B cell (primary cell): Measurements from ENCODE around the gene CYP4F11. TPM values are rescaled to one million over a fixed set of nuclear protein-coding genes. Genes with fewer than 3 reads are reported as not detected.

ENCODE experiments used
- ATAC-seq: fragments of 200-7000 bp; cut with Tn5 transposase; one replicate; pipeline ENCODE4 v1.10.0; 2021; ENCODE audit warnings: low read depth, mild to moderate bottlenecking, moderate number of reproducible peaks, moderate library complexity
- CTCF ChIA-PET: fragments of 350-600 bp; sonication (Branson Sonifier 250); formaldehyde crosslinking; loops from one replicate; lab custom pipeline; 2021; ENCODE audit warnings: antibody characterized with exemption, inconsistent platforms; lab: Charles Lee
- POLR2A ChIA-PET: fragments of 350-600 bp; sonication (Branson Sonifier 250); formaldehyde crosslinking; loops from one replicate; lab custom pipeline; 2021; ENCODE audit warnings: antibody characterized with exemption; lab: Charles Lee
- DNase-seq: peaks from one replicate; pipeline ENCODE4 v3.0.0; 2013
- H2AFZ ChIP-seq: 2 replicates; pipeline ENCODE4 v1.6.1; 2012; ENCODE audit warnings: mild to moderate bottlenecking, low read depth, low read length; ENCODE audit not compliant: insufficient read depth, poor library complexity, severe bottlenecking
- H3K27ac ChIP-seq, 2 donors: 1 replicate in 1 of 2; 2 replicates in 1 of 2; pipeline ENCODE4 v1.5.1; 2012 to 2013; ENCODE audit warnings: low read length in 2 of 2, mild to moderate bottlenecking in 2 of 2, moderate library complexity in 1 of 2
- H3K27me3 ChIP-seq, 4 experiments: fragments of 200-600 bp in 1 of 4; sonication (generic) in 1 of 4; replicated peaks in 1 of 4; 1 replicate in 2 of 4; 2 replicates in 2 of 4; pipeline versions ENCODE4 v1.6.1 to v1.7.0; 2013 to 2016; ENCODE audit warnings: low read length in 3 of 4, mild to moderate bottlenecking in 2 of 4, mixed read lengths in 1 of 4, moderate library complexity in 1 of 4; ENCODE audit not compliant: insufficient read depth in 4 of 4, control insufficient read depth in 3 of 4; ENCODE audit errors: control extremely low read depth in 1 of 4
- H3K36me3 ChIP-seq, 2 experiments: replicated peaks in 1 of 2; 1 replicate in 1 of 2; 2 replicates in 1 of 2; pipeline versions ENCODE4 v1.6.1 to v1.7.1; 2013; ENCODE audit warnings: low read length in 1 of 2; ENCODE audit not compliant: insufficient read depth in 2 of 2, control insufficient read depth in 1 of 2; ENCODE audit errors: control extremely low read depth in 1 of 2, extremely low read depth in 1 of 2
- H3K4me1 ChIP-seq, 2 donors: fragments of 200-600 bp in 1 of 2; sonication (generic) in 1 of 2; 1 replicate in 1 of 2; 2 replicates in 1 of 2; pipeline versions ENCODE4 v1.5.1 to v1.6.1; 2013 to 2017; ENCODE audit warnings: low read length in 2 of 2; ENCODE audit not compliant: control insufficient read depth in 2 of 2, insufficient read depth in 2 of 2
- H3K4me2 ChIP-seq: replicated peaks from 2 replicates; pipeline ENCODE3; 2012; ENCODE audit warnings: mild to moderate bottlenecking, low read depth, low read length; ENCODE audit not compliant: poor library complexity, severe bottlenecking
- H3K4me3 ChIP-seq, 5 experiments: fragments of 200-600 bp in 1 of 5; sonication (generic) in 1 of 5; 1 replicate in 3 of 5; 2 replicates in 2 of 5; pipeline versions ENCODE4 v1.5.1 to v1.7.0; 2011 to 2016; ENCODE audit warnings: low read length in 4 of 5, mild to moderate bottlenecking in 4 of 5, low read depth in 2 of 5, control low read depth in 1 of 5, moderate library complexity in 1 of 5; ENCODE audit not compliant: insufficient read depth in 1 of 5; ENCODE audit errors: control extremely low read depth in 1 of 5, extremely low read depth in 1 of 5
- H3K79me2 ChIP-seq: fragments of 200-600 bp; sonication (generic); one replicate; pipeline ENCODE4 v1.6.0; 2016; ENCODE audit warnings: low read length; ENCODE audit not compliant: control insufficient read depth, insufficient read depth
- H3K9ac ChIP-seq: fragments of 200-600 bp; sonication (generic); 2 replicates; pipeline ENCODE4 v1.6.1; 2017; ENCODE audit warnings: mild to moderate bottlenecking, low read length, moderate library complexity
- H3K9me3 ChIP-seq, 3 donors: one replicate each; pipeline versions ENCODE4 v1.6.1 to v1.7.1; 2013; ENCODE audit warnings: low read length in 2 of 3; ENCODE audit not compliant: control insufficient read depth in 2 of 3, insufficient read depth in 1 of 3; ENCODE audit errors: control extremely low read depth in 1 of 3
- H4K20me1 ChIP-seq: 2 replicates; pipeline ENCODE4 v1.6.0; 2012; ENCODE audit warnings: mild to moderate bottlenecking, low read length; ENCODE audit not compliant: insufficient read depth, control insufficient read depth, poor library complexity, severe bottlenecking
- H3K27ac Mint-ChIP-seq: one replicate; pipeline ENCODE4 v1.8.0; 2021; ENCODE audit warnings: mixed read lengths
- H3K27me3 Mint-ChIP-seq: one replicate; pipeline ENCODE4 v1.8.0; 2021; ENCODE audit warnings: mixed read lengths
- H3K4me1 Mint-ChIP-seq: one replicate; pipeline ENCODE4 v1.8.0; 2021; ENCODE audit warnings: mixed read lengths
- H3K4me3 Mint-ChIP-seq: one replicate; pipeline ENCODE4 v1.8.0; 2021; ENCODE audit warnings: mixed read lengths
- H3K9me3 Mint-ChIP-seq: one replicate; pipeline ENCODE4 v1.8.0; 2022; ENCODE audit warnings: mixed read lengths; ENCODE audit not compliant: insufficient read depth
- CTCF ChIP-seq: fragments of 200-600 bp; IDR thresholded peaks from one replicate; pipeline ENCODE4 v1.8.0; 2022; ENCODE audit warnings: antibody characterized with exemption, mild to moderate bottlenecking
- EZH2 ChIP-seq: IDR thresholded peaks from 2 replicates; pipeline ENCODE4 v1.6.1; 2012; ENCODE audit warnings: borderline replicate concordance, low read depth, mild to moderate bottlenecking, moderate library complexity, low read length; ENCODE audit not compliant: insufficient read depth, poor library complexity, severe bottlenecking
- WGBS: methylation state at CpG from one replicate; pipeline ENCODE4 v1.1.5; 2013; ENCODE audit warnings: missing lambda C conversion rate; ENCODE audit not compliant: insufficient coverage; 5-methylcytosine and 5-hydroxymethylcytosine counted together
- intact Hi-C: fragments of 100-400 bp; cut with micrococcal nuclease; formaldehyde crosslinking; loops from one replicate; pipeline ENCODE4 v1.10.0; 2022
- polyA plus RNA-seq: library from polyadenylated mRNA; depleted of rRNA; stranded (reverse); fragments of >200 nt; gene quantifications from 2 replicates; pipeline ENCODE4 v1.2.3, GENCODE V29; 2012
- total RNA-seq, 2 donors: library from RNA; stranded (reverse); fragments of 120-200 nt in 1 of 2; gene quantifications; 1 replicate in 1 of 2; 2 replicates in 1 of 2; pipeline versions ENCODE4 v1.2.3 to v1.2.4, GENCODE V29; 2013 to 2022

The CYP4F11 gene
- total and polyA plus RNA-seq, 2 donors (not counting 1 experiment from before 2014, with no cell fraction given), result not detected

GRCh38 chr19:15919243-15919642 is 15.1 kb downstream of the CYP4F11 start:
- no peak overlapping the region for H3K4me3 Mint-ChIP-seq
- TF ChIP-seq CTCF, result no peak
- no peak for TF ChIP-seq EZH2
- no peak overlapping the region for H3K27ac Mint-ChIP-seq
- ATAC-seq (no peak), DNase-seq (no peak)
- Histone ChIP-seq H3K9me3 (peaks cover 2 to 9% (median 6%) of the 10 kb centered on the region in 3 donors), H3K9ac (no peak overlapping the region), H3K36me3 (no peaks in the 10 kb centered on the region), H3K4me1 (no peaks in the 10 kb centered on the region), H4K20me1 (no peaks in the 10 kb centered on the region), H2AFZ (no peak overlapping the region), H3K79me2 (no peaks in the 10 kb centered on the region), H3K27me3 (peaks cover 0 to 9% (median 2%) of the 10 kb centered on the region in 4 experiments), H3K4me2 (no peak overlapping the region), H3K4me3 (no peak overlapping the region), H3K27ac (no peak overlapping the region)
- peaks cover 4% of the 10 kb centered on the region for H3K4me1 Mint-ChIP-seq
- H3K9me3 Mint-ChIP-seq, result peaks cover 3% of the 10 kb centered on the region
- WGBS, result 69% methylated on average over 2 of the region's 4 CpGs
- ChIA-PET POLR2A (no interaction called here), CTCF (no interaction called here)
- H3K27me3 Mint-ChIP-seq, result peaks cover 52% of the 10 kb centered on the region
- intact Hi-C loops, result no loop called here

- Histone ChIP-seq H3K4me2 (no peak overlapping the region), H3K79me2 (no peaks in the 10 kb centered on the region), H3K27ac (no peak overlapping the region), H4K20me1 (no peaks in the 10 kb centered on the region), H3K4me3 (no peak overlapping the region), H3K4me1 (no peaks in the 10 kb centered on the region), H3K36me3 (no peaks in the 10 kb centered on the region), H2AFZ (no peak overlapping the region), H3K9ac (no peak overlapping the region), H3K9me3 (peaks cover 2 to 16% (median 9%) of the 10 kb centered on the region in 3 donors), H3K27me3 (peaks cover 0 to 28% (median 15%) of the 10 kb centered on the region in 4 experiments)
- Mint-ChIP-seq H3K9me3 (peaks cover 4% of the 10 kb centered on the region), H3K4me3 (no peak overlapping the region), H3K27ac (no peak overlapping the region), H3K27me3 (peaks cover 45% of the 10 kb centered on the region), H3K4me1 (peaks cover 5% of the 10 kb centered on the region)
- WGBS, result no CpG with 5 or more reads among the region's 2 CpGs
- ChIA-PET CTCF (no interaction called here), POLR2A (no interaction called here)
- DNase-seq (no peak), ATAC-seq (no peak)
- intact Hi-C loops, result no loop called here
- no peak for TF ChIP-seq CTCF
- no peak for TF ChIP-seq EZH2
Observed at GRCh38 chr19:15915109-15915508, 19.2 kb downstream of the CYP4F11 start.
